Astrocyte (in vitro differentiated cells and primary cell): ENCODE data around the gene PALLD. TPM values are rescaled to one million over a fixed set of nuclear protein-coding genes. Genes with fewer than 3 reads are reported as not detected.

Experiments
- DNase-seq: peaks from one replicate; pipeline ENCODE4 v3.0.0-alpha.2; 2010; ENCODE audit warnings: low read depth
- FAIRE-seq: peaks from 2 replicates; lab custom pipeline; 2011; peaks lifted over from hg19 to GRCh38; lab: Jason Lieb, UNC
- H2AFZ ChIP-seq: 2 replicates; pipeline ENCODE4 v1.6.0; 2012; ENCODE audit warnings: low read depth, low read length, inconsistent platforms
- H3K27ac ChIP-seq: 2 replicates; pipeline ENCODE4 v1.5.1; 2011; ENCODE audit warnings: low read depth, low read length, inconsistent platforms
- H3K27me3 ChIP-seq: 2 replicates; pipeline ENCODE4 v1.6.0; 2011; ENCODE audit warnings: low read length, inconsistent platforms; ENCODE audit not compliant: insufficient read depth
- H3K36me3 ChIP-seq: 2 replicates; pipeline ENCODE4 v1.5.1; 2011; ENCODE audit warnings: low read length, inconsistent platforms; ENCODE audit not compliant: insufficient read depth
- H3K4me1 ChIP-seq: 2 replicates; pipeline ENCODE4 v1.5.1; 2011; ENCODE audit warnings: low read length, inconsistent platforms; ENCODE audit not compliant: insufficient read depth
- H3K4me2 ChIP-seq: 2 replicates; pipeline ENCODE4 v1.6.0; 2012; ENCODE audit warnings: low read length, inconsistent platforms
- H3K4me3 ChIP-seq: 2 replicates; pipeline ENCODE4 v1.5.1; 2011; ENCODE audit warnings: low read depth, mild to moderate bottlenecking, low read length, inconsistent platforms; ENCODE audit not compliant: insufficient read depth
- H3K79me2 ChIP-seq: 2 replicates; pipeline ENCODE4 v1.6.0; 2012; ENCODE audit warnings: mild to moderate bottlenecking, low read length, inconsistent platforms; ENCODE audit not compliant: insufficient read depth
- H3K9ac ChIP-seq: 2 replicates; pipeline ENCODE4 v1.6.0; 2012; ENCODE audit warnings: mild to moderate bottlenecking, low read length, inconsistent platforms
- H3K9me3 ChIP-seq: 2 replicates; pipeline ENCODE4 v1.5.1; 2012; ENCODE audit warnings: low read depth, mild to moderate bottlenecking, low read length, inconsistent platforms; ENCODE audit not compliant: insufficient read depth
- H4K20me1 ChIP-seq: 2 replicates; pipeline ENCODE4 v1.6.0; 2012; ENCODE audit warnings: low read length, inconsistent platforms; ENCODE audit not compliant: insufficient read depth
- H3K27ac Mint-ChIP-seq: one replicate; pipeline ENCODE4 v1.8.0; 2021; ENCODE audit warnings: mild to moderate bottlenecking, mixed read lengths; ENCODE audit not compliant: unreplicated experiment
- H3K27me3 Mint-ChIP-seq: one replicate; pipeline ENCODE4 v1.8.0; 2021; ENCODE audit warnings: low read depth, mixed read lengths; ENCODE audit not compliant: unreplicated experiment
- H3K36me3 Mint-ChIP-seq: one replicate; pipeline ENCODE4 v1.8.0; 2021; ENCODE audit warnings: low read depth, mixed read lengths; ENCODE audit not compliant: unreplicated experiment
- H3K4me1 Mint-ChIP-seq: one replicate; pipeline ENCODE4 v1.8.0; 2021; ENCODE audit warnings: low read depth, mixed read lengths; ENCODE audit not compliant: unreplicated experiment
- H3K4me3 Mint-ChIP-seq: one replicate; pipeline ENCODE4 v1.8.0; 2021; ENCODE audit warnings: mild to moderate bottlenecking, moderate library complexity, mixed read lengths; ENCODE audit not compliant: unreplicated experiment
- H3K9me3 Mint-ChIP-seq: one replicate; pipeline ENCODE4 v1.8.0; 2021; ENCODE audit warnings: mild to moderate bottlenecking, mixed read lengths; ENCODE audit not compliant: unreplicated experiment
- EZH2 ChIP-seq: IDR thresholded peaks from 2 replicates; pipeline ENCODE4 v1.6.1; 2012; ENCODE audit warnings: mild to moderate bottlenecking, low read length, inconsistent platforms; ENCODE audit not compliant: insufficient read depth
- total RNA-seq: library from RNA; stranded (reverse); gene quantifications from 2 replicates; pipeline ENCODE4 v1.2.1, GENCODE V29; 2021
- TF ChIP-seq, protein P1 (sequence below): IDR thresholded peaks from 2 replicates; pipeline ENCODE4 v1.5.1; 2011; ENCODE audit warnings: low read depth, mild to moderate bottlenecking, inconsistent platforms, low read length, moderate library complexity; ENCODE audit not compliant: insufficient read depth

Gene PALLD
- total RNA-seq, 1 donor from 2014 or later, result 498 TPM

DNA sequence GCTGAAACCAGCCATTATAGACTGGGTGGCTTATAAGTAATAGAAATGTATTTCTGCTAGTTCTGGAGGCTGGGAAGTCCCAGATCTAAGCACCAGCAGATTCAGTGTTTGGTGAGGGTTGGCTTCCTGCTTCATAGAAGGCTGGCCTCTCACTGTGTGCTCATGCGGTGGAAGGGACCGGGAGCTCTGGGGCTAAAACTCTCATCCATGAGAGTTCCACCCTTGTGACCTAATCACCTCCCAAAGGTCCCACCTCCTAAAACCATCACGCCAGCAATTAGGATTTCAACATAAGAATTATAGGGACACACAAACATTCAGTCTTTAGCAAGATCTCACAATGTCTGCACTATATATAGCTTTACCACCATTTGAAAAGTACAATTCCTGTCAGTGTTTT lies 298.0 kb downstream of the PALLD start:
- Histone ChIP-seq H4K20me1 (no peaks in the 10 kb centered on the region), H3K4me2 (no peak overlapping the region), H3K4me1 (peaks cover 33% of the 10 kb centered on the region), H2AFZ (no peak overlapping the region), H3K9me3 (no peaks in the 10 kb centered on the region), H3K79me2 (peaks cover 18% of the 10 kb centered on the region), H3K27me3 (no peaks in the 10 kb centered on the region), H3K36me3 (no peaks in the 10 kb centered on the region), H3K4me3 (no peak overlapping the region), H3K27ac (peak overlapping the region; percentile 97), H3K9ac (no peak overlapping the region)
- H3K27ac Mint-ChIP-seq, result peak overlapping the region; percentile 87
- H3K4me1 Mint-ChIP-seq, result peaks cover 80% of the 10 kb centered on the region
- FAIRE-seq (no peak), DNase-seq (no peak)
- peaks cover 15% of the 10 kb centered on the region for H3K36me3 Mint-ChIP-seq
- H3K4me3 Mint-ChIP-seq, result peak overlapping the region; percentile 20
- H3K9me3 Mint-ChIP-seq, result no peaks in the 10 kb centered on the region
- TF ChIP-seq, protein P1, sequence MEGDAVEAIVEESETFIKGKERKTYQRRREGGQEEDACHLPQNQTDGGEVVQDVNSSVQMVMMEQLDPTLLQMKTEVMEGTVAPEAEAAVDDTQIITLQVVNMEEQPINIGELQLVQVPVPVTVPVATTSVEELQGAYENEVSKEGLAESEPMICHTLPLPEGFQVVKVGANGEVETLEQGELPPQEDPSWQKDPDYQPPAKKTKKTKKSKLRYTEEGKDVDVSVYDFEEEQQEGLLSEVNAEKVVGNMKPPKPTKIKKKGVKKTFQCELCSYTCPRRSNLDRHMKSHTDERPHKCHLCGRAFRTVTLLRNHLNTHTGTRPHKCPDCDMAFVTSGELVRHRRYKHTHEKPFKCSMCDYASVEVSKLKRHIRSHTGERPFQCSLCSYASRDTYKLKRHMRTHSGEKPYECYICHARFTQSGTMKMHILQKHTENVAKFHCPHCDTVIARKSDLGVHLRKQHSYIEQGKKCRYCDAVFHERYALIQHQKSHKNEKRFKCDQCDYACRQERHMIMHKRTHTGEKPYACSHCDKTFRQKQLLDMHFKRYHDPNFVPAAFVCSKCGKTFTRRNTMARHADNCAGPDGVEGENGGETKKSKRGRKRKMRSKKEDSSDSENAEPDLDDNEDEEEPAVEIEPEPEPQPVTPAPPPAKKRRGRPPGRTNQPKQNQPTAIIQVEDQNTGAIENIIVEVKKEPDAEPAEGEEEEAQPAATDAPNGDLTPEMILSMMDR, result no peak
- TF ChIP-seq EZH2, result no peak
- H3K27me3 Mint-ChIP-seq, result no peaks in the 10 kb centered on the region

DNA sequence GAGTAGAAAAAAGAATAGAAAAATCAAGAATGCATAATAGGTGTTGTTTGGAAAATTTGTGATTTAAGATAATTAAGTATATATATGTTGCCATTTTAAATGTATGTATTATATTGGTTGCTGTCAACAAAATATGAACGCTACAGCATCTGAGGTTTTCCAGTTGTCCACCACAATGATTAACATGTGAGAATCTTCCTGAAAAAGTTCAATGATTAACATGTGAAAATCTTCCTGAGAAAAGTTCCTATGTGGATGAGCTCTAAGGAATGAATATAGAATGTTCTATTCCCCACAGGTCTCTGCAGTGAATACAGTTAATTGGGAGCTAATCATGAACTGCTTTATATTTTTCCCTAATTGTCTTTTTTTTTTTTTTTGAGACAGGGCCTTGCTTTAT lies 298.5 kb downstream of the PALLD start:
- Histone ChIP-seq H3K27ac (peak overlapping the region; percentile 97), H3K9ac (peak overlapping the region; percentile 81), H3K9me3 (no peaks in the 10 kb centered on the region), H3K36me3 (no peaks in the 10 kb centered on the region), H3K4me3 (no peak overlapping the region), H4K20me1 (no peaks in the 10 kb centered on the region), H3K4me1 (peaks cover 29% of the 10 kb centered on the region), H3K79me2 (peaks cover 18% of the 10 kb centered on the region), H3K4me2 (no peak overlapping the region), H3K27me3 (no peaks in the 10 kb centered on the region), H2AFZ (no peak overlapping the region)
- H3K36me3 Mint-ChIP-seq, result peaks cover 15% of the 10 kb centered on the region
- DNase-seq, result no peak
- no peaks in the 10 kb centered on the region for H3K27me3 Mint-ChIP-seq
- peaks cover 75% of the 10 kb centered on the region for H3K4me1 Mint-ChIP-seq
- H3K9me3 Mint-ChIP-seq, result no peaks in the 10 kb centered on the region
- H3K27ac Mint-ChIP-seq, result peak overlapping the region; percentile 97
- H3K4me3 Mint-ChIP-seq, result no peak overlapping the region
- no peak for FAIRE-seq
- TF ChIP-seq, protein P1, result no peak
- TF ChIP-seq EZH2, result no peak

DNA sequence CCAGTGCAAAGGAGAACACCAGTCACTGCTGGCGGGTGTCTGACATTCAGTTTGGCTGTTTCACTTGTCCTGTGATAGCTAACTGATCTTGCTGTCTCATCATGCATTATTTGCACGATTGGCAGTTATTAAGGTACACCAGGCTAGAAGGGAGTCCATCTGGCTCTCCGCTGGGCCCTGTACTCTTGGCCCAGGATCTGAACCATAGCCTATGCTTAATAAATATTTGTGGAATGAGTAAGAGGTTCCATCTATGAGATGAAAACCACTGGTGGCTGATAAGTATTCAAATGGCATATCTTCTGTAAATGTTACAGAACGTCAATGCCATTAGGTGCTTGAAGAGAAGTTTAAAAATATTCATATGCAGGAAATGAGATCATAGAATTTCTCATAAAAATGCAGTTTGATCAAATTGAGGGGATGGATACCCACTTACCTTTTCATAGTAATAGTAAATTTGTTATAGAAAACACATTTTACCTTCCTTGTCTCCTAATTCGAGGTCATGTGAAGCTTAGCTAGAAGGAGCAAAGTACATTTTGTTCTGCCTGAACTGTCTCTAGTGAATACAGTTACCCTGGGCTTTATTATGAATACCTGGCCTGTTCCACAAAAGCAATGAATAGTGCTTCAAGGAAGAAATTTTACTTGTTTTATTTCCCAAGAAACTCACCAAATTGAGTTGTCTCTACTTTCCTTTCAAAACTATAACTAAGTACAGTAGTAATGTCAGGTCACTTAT lies 299.7 kb downstream of the PALLD start:
- H3K27me3 ChIP-seq, result no peaks in the 10 kb centered on the region
- Mint-ChIP-seq H3K36me3 (peaks cover 19% of the 10 kb centered on the region), H3K27me3 (no peaks in the 10 kb centered on the region), H3K27ac (peak overlapping the region; percentile 97), H3K4me1 (peaks cover 71% of the 10 kb centered on the region), H3K9me3 (no peaks in the 10 kb centered on the region), H3K4me3 (peak overlapping the region; percentile 22)
- H3K4me2 ChIP-seq, result peak overlapping the region; percentile 71
- H3K36me3 ChIP-seq, result no peaks in the 10 kb centered on the region
- H3K4me1 ChIP-seq, result peaks cover 29% of the 10 kb centered on the region
- peak; percentile 98 for FAIRE-seq
- peak; percentile 94 for DNase-seq
- TF ChIP-seq EZH2, result no peak
- TF ChIP-seq, protein P1, result no peak
- no peaks in the 10 kb centered on the region for H4K20me1 ChIP-seq
- no peak overlapping the region for H3K4me3 ChIP-seq
- no peaks in the 10 kb centered on the region for H3K9me3 ChIP-seq
- H3K9ac ChIP-seq, result peak overlapping the region; percentile 81
- H3K79me2 ChIP-seq, result peaks cover 26% of the 10 kb centered on the region
- peak overlapping the region; percentile 97 for H3K27ac ChIP-seq
- no peak overlapping the region for H2AFZ ChIP-seq
